Stomach (tissue), 4 donors: Measurements from ENCODE around the gene TMEM123.

Source experiments
- POLR2A ChIP-seq, 4 donors: fragments of 450-650 bp; IDR thresholded peaks; one replicate each; pipeline ENCODE4 v1.6.1; 2016; ENCODE audit warnings: antibody characterized with exemption in 4 of 4, control low read depth in 2 of 4, mild to moderate bottlenecking in 1 of 4, moderate library complexity in 1 of 4
- POLR2AphosphoS5 ChIP-seq, 3 donors: sonication (generic); formaldehyde crosslinking; IDR thresholded peaks; one replicate each; pipeline ENCODE4 v1.6.1; 2016; ENCODE audit warnings: antibody characterized with exemption in 3 of 3
- TF ChIP-seq, protein P1 (sequence below), 7 experiments: fragments of 450-650 bp in 4 of 7; fragments of 200-600 bp in 3 of 7; sonication (generic) in 3 of 7; IDR thresholded peaks; one replicate each; pipeline ENCODE4 v1.5.1; 2016 to 2019; ENCODE audit warnings: antibody characterized with exemption in 7 of 7, control low read depth in 2 of 7, mild to moderate bottlenecking in 1 of 7

DNA sequence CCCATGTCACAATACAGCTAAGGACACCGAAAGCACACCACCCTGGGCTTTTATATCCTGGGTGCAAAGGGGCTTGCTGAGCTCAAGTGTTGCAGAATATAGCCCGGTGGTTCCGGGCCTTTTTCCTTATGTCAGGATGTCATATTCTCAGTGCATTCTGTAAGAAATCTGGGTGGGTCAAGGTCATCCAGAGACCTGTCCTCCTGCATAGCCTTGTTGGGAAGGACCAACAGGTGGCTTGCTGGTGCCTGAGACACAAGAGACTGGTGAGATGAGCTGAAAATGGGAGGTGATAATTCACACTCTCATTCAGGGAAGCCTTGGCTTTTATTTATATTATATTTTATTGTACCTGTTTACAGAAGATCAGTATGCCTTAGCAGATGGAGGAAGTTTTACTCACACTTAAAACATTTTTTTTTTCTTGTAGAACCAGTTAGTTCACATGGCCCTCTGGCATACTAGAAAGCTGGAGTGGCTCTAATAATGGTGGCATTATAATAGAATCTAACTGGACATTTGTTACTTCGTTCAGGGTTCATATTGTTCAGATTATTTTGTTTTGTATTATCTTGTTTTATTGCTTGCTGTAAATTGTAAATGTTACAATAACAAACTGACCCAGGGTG lies 14.6 kb upstream of the TMEM123 start:
- TF ChIP-seq POLR2AphosphoS5 (IDR thresholded peaks at IDR 0.05), result no peak
- TF ChIP-seq, protein P1, sequence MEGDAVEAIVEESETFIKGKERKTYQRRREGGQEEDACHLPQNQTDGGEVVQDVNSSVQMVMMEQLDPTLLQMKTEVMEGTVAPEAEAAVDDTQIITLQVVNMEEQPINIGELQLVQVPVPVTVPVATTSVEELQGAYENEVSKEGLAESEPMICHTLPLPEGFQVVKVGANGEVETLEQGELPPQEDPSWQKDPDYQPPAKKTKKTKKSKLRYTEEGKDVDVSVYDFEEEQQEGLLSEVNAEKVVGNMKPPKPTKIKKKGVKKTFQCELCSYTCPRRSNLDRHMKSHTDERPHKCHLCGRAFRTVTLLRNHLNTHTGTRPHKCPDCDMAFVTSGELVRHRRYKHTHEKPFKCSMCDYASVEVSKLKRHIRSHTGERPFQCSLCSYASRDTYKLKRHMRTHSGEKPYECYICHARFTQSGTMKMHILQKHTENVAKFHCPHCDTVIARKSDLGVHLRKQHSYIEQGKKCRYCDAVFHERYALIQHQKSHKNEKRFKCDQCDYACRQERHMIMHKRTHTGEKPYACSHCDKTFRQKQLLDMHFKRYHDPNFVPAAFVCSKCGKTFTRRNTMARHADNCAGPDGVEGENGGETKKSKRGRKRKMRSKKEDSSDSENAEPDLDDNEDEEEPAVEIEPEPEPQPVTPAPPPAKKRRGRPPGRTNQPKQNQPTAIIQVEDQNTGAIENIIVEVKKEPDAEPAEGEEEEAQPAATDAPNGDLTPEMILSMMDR (IDR thresholded peaks at IDR 0.05), result no peak
- no peak for TF ChIP-seq POLR2A (IDR thresholded peaks at IDR 0.05)
